ENCODE measurements around the gene KLF17. TPM values are rescaled to one million over a fixed set of nuclear protein-coding genes. Genes with fewer than 3 reads are reported as not detected.

KLF17 gene
- total RNA-seq, 1 experiment from 2014 or later = 0.26 TPM

GRCh38 chr1:44094047-44094446 is 24.6 kb upstream of the KLF17 start:
- DNase-seq (no peak), ATAC-seq (no peak)
- TF ChIP-seq, protein P1, sequence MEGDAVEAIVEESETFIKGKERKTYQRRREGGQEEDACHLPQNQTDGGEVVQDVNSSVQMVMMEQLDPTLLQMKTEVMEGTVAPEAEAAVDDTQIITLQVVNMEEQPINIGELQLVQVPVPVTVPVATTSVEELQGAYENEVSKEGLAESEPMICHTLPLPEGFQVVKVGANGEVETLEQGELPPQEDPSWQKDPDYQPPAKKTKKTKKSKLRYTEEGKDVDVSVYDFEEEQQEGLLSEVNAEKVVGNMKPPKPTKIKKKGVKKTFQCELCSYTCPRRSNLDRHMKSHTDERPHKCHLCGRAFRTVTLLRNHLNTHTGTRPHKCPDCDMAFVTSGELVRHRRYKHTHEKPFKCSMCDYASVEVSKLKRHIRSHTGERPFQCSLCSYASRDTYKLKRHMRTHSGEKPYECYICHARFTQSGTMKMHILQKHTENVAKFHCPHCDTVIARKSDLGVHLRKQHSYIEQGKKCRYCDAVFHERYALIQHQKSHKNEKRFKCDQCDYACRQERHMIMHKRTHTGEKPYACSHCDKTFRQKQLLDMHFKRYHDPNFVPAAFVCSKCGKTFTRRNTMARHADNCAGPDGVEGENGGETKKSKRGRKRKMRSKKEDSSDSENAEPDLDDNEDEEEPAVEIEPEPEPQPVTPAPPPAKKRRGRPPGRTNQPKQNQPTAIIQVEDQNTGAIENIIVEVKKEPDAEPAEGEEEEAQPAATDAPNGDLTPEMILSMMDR (conservative IDR thresholded peaks at IDR 0.05; ENCODE audit: low read depth, low read length) = no peak
- no peak for TF ChIP-seq EZH2phosphoT487 (IDR thresholded peaks at IDR 0.05; ENCODE audit: borderline replicate concordance, low read length)
- no peak overlapping the region for H2AFZ ChIP-seq (ENCODE audit: low read length)
- H3K79me2 ChIP-seq (ENCODE audit: low read length) = no peaks in the 10 kb centered on the region
- POLR2A ChIA-PET (ENCODE audit: unreplicated experiment) = no interaction called here
- H3K4me3 ChIP-seq (ENCODE audit: low read length) = no peak overlapping the region
- CTCF ChIA-PET = no interaction called here
- H3K4me2 ChIP-seq (ENCODE audit: low read length) = no peak overlapping the region
- no peaks in the 10 kb centered on the region for H3F3A ChIP-seq (ENCODE audit: low read length, unreplicated experiment)
- H3K9me3 ChIP-seq (ENCODE audit: low read length) = no peaks in the 10 kb centered on the region
- no peaks in the 10 kb centered on the region for H4K20me1 ChIP-seq (ENCODE audit: low read length)
- no TSS peak for BruUV-seq (replicated peaks)
- H3K9me2 ChIP-seq (replicated peaks; ENCODE audit: low read length) = no peaks in the 10 kb centered on the region
- H3K9ac ChIP-seq (ENCODE audit: low read length) = no peak overlapping the region
- H3K27ac ChIP-seq (ENCODE audit: low read length) = no peak overlapping the region
- intact Hi-C loops (cut with micrococcal nuclease) = loop anchor here (5.0 to 10.0 kb wide), 2 partner anchors 61 to 103 kb away; no protein-coding TSS in a partner anchor
- no peaks in the 10 kb centered on the region for H3K36me3 ChIP-seq (ENCODE audit: low read depth, low read length)
- no peaks in the 10 kb centered on the region for H3K27me3 ChIP-seq (ENCODE audit: low read length)
- H3K4me1 ChIP-seq (ENCODE audit: insufficient read depth, low read length) = peaks cover 8% of the 10 kb centered on the region; the same call in 1 of the 2 replicates

DNA sequence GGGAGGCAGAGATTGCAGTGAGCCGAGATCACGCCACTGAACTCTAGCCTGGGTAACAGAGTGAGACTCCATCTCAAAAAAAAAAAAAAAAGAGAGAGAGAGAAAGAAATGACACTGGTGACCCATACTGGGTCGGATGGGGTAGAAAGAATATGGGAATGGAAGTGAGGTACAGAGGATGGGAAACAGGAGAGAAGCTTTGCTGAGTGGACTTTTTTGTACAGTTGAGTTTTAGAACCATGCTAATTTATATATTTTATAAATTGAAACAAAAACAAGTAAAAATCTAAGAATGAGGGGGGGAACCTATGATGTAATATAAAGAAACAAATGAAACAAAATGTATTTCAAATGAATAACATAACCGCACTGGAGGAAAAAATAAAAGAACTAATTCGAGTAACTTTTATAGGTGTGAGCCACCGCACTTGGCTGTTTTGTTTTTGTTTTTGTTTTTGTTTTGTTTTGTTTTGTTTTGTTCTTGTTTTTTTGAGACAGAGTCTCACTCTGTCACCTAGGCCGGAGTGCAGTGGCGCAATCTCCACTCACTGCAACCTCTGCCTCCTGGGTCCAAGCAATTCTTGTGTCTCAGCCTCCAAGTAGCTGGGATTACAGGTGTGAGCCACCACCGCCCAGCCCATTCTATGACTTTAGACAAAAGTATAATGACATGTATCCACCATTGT is 18.3 kb upstream of the KLF17 start:
- ATAC-seq (no peak), DNase-seq (no peak)
- Histone ChIP-seq H3K9ac (ENCODE audit: low read length) (no peak overlapping the region), H3K4me1 (ENCODE audit: insufficient read depth, low read length) (no peaks in the 10 kb centered on the region), H3K27ac (ENCODE audit: low read length) (no peak overlapping the region), H3K9me3 (ENCODE audit: low read length) (no peaks in the 10 kb centered on the region), H3K79me2 (ENCODE audit: low read length) (no peaks in the 10 kb centered on the region), H4K20me1 (ENCODE audit: low read length) (no peaks in the 10 kb centered on the region), H2AFZ (ENCODE audit: low read length) (no peak overlapping the region), H3K4me3 (ENCODE audit: low read length) (no peak overlapping the region), H3K4me2 (ENCODE audit: low read length) (no peak overlapping the region), H3F3A (ENCODE audit: low read length, unreplicated experiment) (no peaks in the 10 kb centered on the region), H3K27me3 (ENCODE audit: low read length) (no peaks in the 10 kb centered on the region), H3K9me2 (replicated peaks; ENCODE audit: low read length) (no peaks in the 10 kb centered on the region), H3K36me3 (ENCODE audit: low read depth, low read length) (no peaks in the 10 kb centered on the region)
- no TSS peak for BruUV-seq (replicated peaks)
- ChIA-PET POLR2A (ENCODE audit: unreplicated experiment) (no interaction called here), CTCF (no interaction called here)
- TF ChIP-seq EZH2 (IDR thresholded peaks at IDR 0.05; ENCODE audit: low read length, unreplicated experiment) = no peak
- TF ChIP-seq, protein P1 (conservative IDR thresholded peaks at IDR 0.05; ENCODE audit: low read depth, low read length) = no peak
- no peak for TF ChIP-seq EZH2phosphoT487 (IDR thresholded peaks at IDR 0.05; ENCODE audit: borderline replicate concordance, low read length)
- intact Hi-C loops (cut with micrococcal nuclease) = no loop called here

DNA sequence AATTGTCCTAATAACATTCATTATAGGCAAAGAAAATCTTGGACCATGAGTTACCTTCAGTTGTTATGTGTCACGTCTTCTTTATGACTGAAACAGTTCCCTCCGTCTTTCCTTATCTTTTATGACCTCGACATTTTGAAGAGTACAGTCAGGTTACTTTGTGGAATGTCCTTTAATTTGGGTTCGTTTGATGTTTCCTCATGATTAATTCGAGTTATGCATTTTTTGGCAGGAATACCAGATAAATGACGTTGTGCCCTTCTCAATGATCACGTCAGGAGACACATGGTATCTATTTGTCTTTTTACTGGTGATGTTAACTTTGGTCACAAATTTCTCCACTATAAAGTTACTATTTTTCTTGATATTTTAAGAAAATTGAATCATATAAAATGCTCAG is 17.3 kb upstream of the KLF17 start:
- Histone ChIP-seq H3K27ac (ENCODE audit: low read length) (no peak overlapping the region), H2AFZ (ENCODE audit: low read length) (no peak overlapping the region), H4K20me1 (ENCODE audit: low read length) (no peaks in the 10 kb centered on the region), H3F3A (ENCODE audit: low read length, unreplicated experiment) (no peaks in the 10 kb centered on the region), H3K9ac (ENCODE audit: low read length) (no peak overlapping the region), H3K4me1 (ENCODE audit: insufficient read depth, low read length) (no peaks in the 10 kb centered on the region), H3K4me3 (ENCODE audit: low read length) (no peak overlapping the region), H3K4me2 (ENCODE audit: low read length) (no peak overlapping the region), H3K27me3 (ENCODE audit: low read length) (no peaks in the 10 kb centered on the region), H3K9me2 (replicated peaks; ENCODE audit: low read length) (no peaks in the 10 kb centered on the region), H3K79me2 (ENCODE audit: low read length) (no peaks in the 10 kb centered on the region), H3K36me3 (ENCODE audit: low read depth, low read length) (no peaks in the 10 kb centered on the region), H3K9me3 (ENCODE audit: low read length) (no peaks in the 10 kb centered on the region)
- ATAC-seq = no peak
- no peak for TF ChIP-seq EZH2phosphoT487 (IDR thresholded peaks at IDR 0.05; ENCODE audit: borderline replicate concordance, low read length)
- TF ChIP-seq, protein P1 (conservative IDR thresholded peaks at IDR 0.05; ENCODE audit: low read depth, low read length) = no peak
- no peak for TF ChIP-seq EZH2 (IDR thresholded peaks at IDR 0.05; ENCODE audit: low read length, unreplicated experiment)
- ChIA-PET POLR2A (ENCODE audit: unreplicated experiment) (no interaction called here), CTCF (no interaction called here)
- intact Hi-C loops (cut with micrococcal nuclease) = no loop called here
- no peak for DNase-seq
- BruUV-seq (replicated peaks) = no TSS peak
